GM12878 (cell line): ENCODE measurements around the gene GCDH. TPM values are rescaled to one million over a fixed set of nuclear protein-coding genes. Genes with fewer than 3 reads are reported as not detected.

Experiments used
- ATAC-seq: fragments of 200-7000 bp; cut with Tn5 transposase; 3 replicates; pipeline ENCODE4 v1.9.1; 2020; ENCODE audit warnings: mild to moderate bottlenecking, moderate library complexity
- BruUV-seq: library from RNA; stranded (reverse); fragments of 400-500 nt; replicated peaks from 2 replicates; lab custom pipeline; 2021; lab: Mats Ljungman, UMichigan
- CTCF ChIA-PET: fragments of 300-600 bp; sonication (Branson Sonifier 250); formaldehyde crosslinking; extraction: SDS; loops from one replicate; lab custom pipeline; 2021; ENCODE audit warnings: inconsistent platforms; lab: Yijun Ruan, JAX
- POLR2A ChIA-PET: fragments of 350-600 bp; formaldehyde crosslinking; extraction: SDS; loops from one replicate; lab custom pipeline; 2021; ENCODE audit warnings: inconsistent platforms; lab: Charles Lee
- RAD21 ChIA-PET: fragments of 300-600 bp; sonication (Branson Sonifier 250); formaldehyde crosslinking; loops from one replicate; lab custom pipeline; 2023; ENCODE audit warnings: antibody characterized with exemption; ENCODE audit not compliant: unreplicated experiment; lab: Charles Lee
- SMC1A ChIA-PET: fragments of 300-600 bp; sonication (Branson Sonifier 250); formaldehyde crosslinking; loops from one replicate; lab custom pipeline; 2023; ENCODE audit not compliant: unreplicated experiment, uncharacterized antibody; lab: Charles Lee
- DNase-seq: peaks from one replicate; pipeline ENCODE4 v3.0.0-alpha.2; 2011; ENCODE audit warnings: low read depth, low spot score
- FAIRE-seq: peaks from 3 replicates; lab custom pipeline; 2011; peaks lifted over from hg19 to GRCh38; lab: Jason Lieb, UNC
- H2AFZ ChIP-seq: 2 replicates; pipeline ENCODE4 v1.6.0; 2011; ENCODE audit warnings: low read depth, low read length, control low read depth; ENCODE audit not compliant: control insufficient read depth
- H3K27ac ChIP-seq: 2 replicates; pipeline ENCODE4 v1.5.1; 2011; ENCODE audit warnings: control low read depth; ENCODE audit not compliant: control insufficient read depth, insufficient read depth
- H3K27me3 ChIP-seq, 2 experiments: replicated peaks in 1 of 2; 2 replicates each; pipeline versions ENCODE4 v1.6.0 to v1.6.1; 2011; ENCODE audit warnings: low read length in 1 of 2; ENCODE audit not compliant: control insufficient read depth in 2 of 2, insufficient read depth in 2 of 2
- H3K36me3 ChIP-seq, 2 experiments: 2 replicates each; pipeline ENCODE4 v1.5.1; 2011; ENCODE audit warnings: low read length in 1 of 2; ENCODE audit not compliant: control insufficient read depth in 2 of 2, insufficient read depth in 2 of 2
- H3K4me1 ChIP-seq: 2 replicates; pipeline ENCODE4 v1.6.1; 2011; ENCODE audit warnings: mild to moderate bottlenecking, low read length, moderate library complexity, mixed read lengths; ENCODE audit not compliant: control insufficient read depth, insufficient read depth
- H3K4me2 ChIP-seq: 2 replicates; pipeline ENCODE4 v1.6.0; 2011; ENCODE audit warnings: control low read depth; ENCODE audit not compliant: control insufficient read depth, insufficient read depth
- H3K4me3 ChIP-seq: fragments of 200-600 bp; sonication (generic); 2 replicates; pipeline ENCODE4 v1.5.1; 2016
- H3K79me2 ChIP-seq: 2 replicates; pipeline ENCODE4 v1.6.0; 2011; ENCODE audit warnings: low read length; ENCODE audit not compliant: control insufficient read depth, insufficient read depth
- H3K9ac ChIP-seq: 2 replicates; pipeline ENCODE4 v1.8.0; 2011; ENCODE audit warnings: low read length, control low read depth, mixed read lengths; ENCODE audit not compliant: control insufficient read depth, insufficient read depth
- H3K9me3 ChIP-seq: replicated peaks from 3 replicates; pipeline ENCODE4 v1.5.1; 2011; ENCODE audit warnings: mild to moderate bottlenecking, low read length; ENCODE audit not compliant: control insufficient read depth, insufficient read depth
- H4K20me1 ChIP-seq: 2 replicates; pipeline ENCODE4 v1.6.0; 2011; ENCODE audit not compliant: control insufficient read depth, insufficient read depth
- FOS ChIP-seq: IDR thresholded peaks from 3 replicates; pipeline ENCODE4 v1.6.1; 2011; ENCODE audit warnings: borderline replicate concordance; ENCODE audit not compliant: insufficient read length; ENCODE audit errors: extremely low read depth
- GABPA ChIP-seq: IDR thresholded peaks from 2 replicates; pipeline ENCODE4 v1.6.1; 2014; ENCODE audit warnings: antibody characterized with exemption, low read depth, mild to moderate bottlenecking, inconsistent platforms
- IKZF1 ChIP-seq: fragments of 450-650 bp; conservative IDR thresholded peaks from 2 replicates; pipeline ENCODE4 v1.6.1; 2017; ENCODE audit warnings: antibody characterized with exemption, mild to moderate bottlenecking
- KAT2A ChIP-seq: conservative IDR thresholded peaks from 2 replicates; pipeline ENCODE4 v1.6.1; 2011; ENCODE audit warnings: low read depth, low read length; ENCODE audit not compliant: control insufficient read depth
- NR2C1 ChIP-seq: fragments of 450-650 bp; IDR thresholded peaks from 2 replicates; pipeline ENCODE4 v1.6.1; 2017; ENCODE audit warnings: antibody characterized with exemption, mild to moderate bottlenecking, moderate library complexity
- RAD21 ChIP-seq: IDR thresholded peaks from 2 replicates; pipeline ENCODE4 v1.6.1; 2011; ENCODE audit warnings: mild to moderate bottlenecking, low read depth, low read length, moderate library complexity; ENCODE audit not compliant: insufficient read depth
- SIX5 ChIP-seq: IDR thresholded peaks from 2 replicates; pipeline ENCODE4 v1.6.1; 2011; ENCODE audit warnings: mild to moderate bottlenecking, low read depth, low read length, moderate library complexity; ENCODE audit not compliant: severe bottlenecking
- SMAD1 ChIP-seq: fragments of 450-650 bp; IDR thresholded peaks from 2 replicates; pipeline ENCODE4 v1.6.1; 2018; ENCODE audit warnings: mild to moderate bottlenecking, low read depth; ENCODE audit not compliant: partially characterized antibody
- SMAD5 ChIP-seq: IDR thresholded peaks from 2 replicates; pipeline ENCODE4 v1.6.1; 2016; ENCODE audit warnings: antibody characterized with exemption, low read depth
- SMC3 ChIP-seq: IDR thresholded peaks from 2 replicates; pipeline ENCODE4 v1.6.1; 2011; ENCODE audit warnings: low read length, improper control_type of control experiment, borderline replicate concordance
- SUPT20H ChIP-seq: IDR thresholded peaks from 2 replicates; pipeline ENCODE4 v1.6.1; 2011; ENCODE audit warnings: low read depth, mild to moderate bottlenecking, low read length, moderate library complexity, borderline replicate concordance; ENCODE audit not compliant: control insufficient read depth
- TCF3 ChIP-seq: IDR thresholded peaks from 2 replicates; pipeline ENCODE4 v1.6.1; 2012; ENCODE audit warnings: low read depth, mild to moderate bottlenecking, low read length, borderline replicate concordance; ENCODE audit not compliant: insufficient read depth
- ZNF207 ChIP-seq: fragments of 450-650 bp; IDR thresholded peaks from 2 replicates; pipeline ENCODE4 v1.6.1; 2014; ENCODE audit warnings: antibody characterized with exemption, mild to moderate bottlenecking, borderline replicate concordance
- WGBS: methylation state at CpG from one replicate; pipeline ENCODE4 v1.1.6; 2016; ENCODE audit warnings: low lambda C conversion rate; ENCODE audit not compliant: insufficient replicate concordance, insufficient coverage; ENCODE audit errors: missing lambda C conversion rate; 5-methylcytosine and 5-hydroxymethylcytosine counted together
- in situ Hi-C: fragments of 300-500 bp; cut with MboI; formaldehyde crosslinking; loops from 9 replicates; pipeline ENCODE4 v1.14.3; 2018; ENCODE audit warnings: mixed read lengths
- intact Hi-C: fragments of 100-400 bp; cut with micrococcal nuclease; formaldehyde crosslinking; loops from one replicate; pipeline ENCODE4 v1.14.2; 2022; ENCODE audit not compliant: unreplicated experiment
- polyA plus RNA-seq, 11 experiments: library from polyadenylated mRNA; depleted of rRNA in 4 of 11; unstranded in 6 of 11; stranded (reverse) in 5 of 11; fragments of >200 nt; fragmentation: Nextera tagmentation in 4 of 11; fragmentation: Illumina TruSeq in 1 of 11; extraction: Ambion mirVana in 4 of 11; extraction: Trizol in 1 of 11; gene quantifications; 1 replicate in 1 of 11; 2 replicates in 10 of 11; pipeline versions ENCODE4 v1.2.1 to v1.2.3, GENCODE V29; 2011 to 2016; ENCODE audit warnings: inconsistent platforms in 2 of 11, missing spikeins in 2 of 11, low read depth in 1 of 11
- total RNA-seq, 4 experiments: library from RNA; depleted of rRNA in 3 of 4; stranded (reverse); fragments of >200 nt in 3 of 4; fragmentation: Illumina TruSeq in 1 of 4; extraction: Trizol in 1 of 4; gene quantifications; 2 replicates each; pipeline versions ENCODE4 v1.2.1 to v1.2.3, GENCODE V29; 2013 to 2021
- TF ChIP-seq, protein P1 (sequence below): fragments of 450-650 bp; IDR thresholded peaks from 2 replicates; pipeline ENCODE4 v1.6.1; 2017; ENCODE audit warnings: mild to moderate bottlenecking, moderate library complexity
- TF ChIP-seq, protein P2 (sequence below): fragments of 450-650 bp; IDR thresholded peaks from 2 replicates; pipeline ENCODE4 v1.6.1; 2018; ENCODE audit warnings: mild to moderate bottlenecking, low read depth, moderate library complexity; ENCODE audit not compliant: partially characterized antibody

The GCDH gene
- total and polyA plus RNA-seq, 10 of the 15 experiments (the other 5 are each of a cell fraction or from before 2014, with no cell fraction given): 4.2 to 69.4 (median 39.7) TPM

DNA sequence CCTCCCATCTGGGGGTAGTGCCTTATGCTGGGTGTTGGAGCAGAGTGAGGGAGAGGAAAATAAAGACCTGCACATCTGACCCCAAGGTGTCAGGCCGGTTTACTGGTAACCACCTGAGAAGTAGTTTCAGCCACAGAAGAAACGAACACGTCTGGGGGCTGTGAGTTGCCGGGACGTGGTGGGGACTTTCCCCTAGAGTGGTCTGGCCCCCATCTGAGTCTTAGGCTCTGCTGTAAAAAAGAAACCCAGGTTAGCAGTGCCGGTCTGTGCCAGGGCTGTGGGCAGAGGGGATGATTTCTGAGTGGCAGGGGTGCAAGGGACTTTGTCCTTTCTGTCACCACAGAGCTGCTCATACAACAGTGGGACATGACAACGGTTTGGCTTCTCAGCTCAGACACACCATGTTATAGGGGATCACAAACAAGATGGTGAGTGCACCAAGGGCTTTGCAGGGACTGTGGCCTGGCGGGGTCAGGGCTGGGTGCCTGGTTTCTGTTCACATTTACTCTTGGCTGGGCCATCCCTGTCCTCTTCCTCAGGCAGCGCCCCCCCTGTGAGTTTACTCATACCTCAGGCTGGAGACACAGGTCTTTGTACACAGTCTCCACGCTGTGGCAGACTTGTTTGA is 9.0 kb downstream of the GCDH start (continued):
- TF ChIP-seq, protein P1, sequence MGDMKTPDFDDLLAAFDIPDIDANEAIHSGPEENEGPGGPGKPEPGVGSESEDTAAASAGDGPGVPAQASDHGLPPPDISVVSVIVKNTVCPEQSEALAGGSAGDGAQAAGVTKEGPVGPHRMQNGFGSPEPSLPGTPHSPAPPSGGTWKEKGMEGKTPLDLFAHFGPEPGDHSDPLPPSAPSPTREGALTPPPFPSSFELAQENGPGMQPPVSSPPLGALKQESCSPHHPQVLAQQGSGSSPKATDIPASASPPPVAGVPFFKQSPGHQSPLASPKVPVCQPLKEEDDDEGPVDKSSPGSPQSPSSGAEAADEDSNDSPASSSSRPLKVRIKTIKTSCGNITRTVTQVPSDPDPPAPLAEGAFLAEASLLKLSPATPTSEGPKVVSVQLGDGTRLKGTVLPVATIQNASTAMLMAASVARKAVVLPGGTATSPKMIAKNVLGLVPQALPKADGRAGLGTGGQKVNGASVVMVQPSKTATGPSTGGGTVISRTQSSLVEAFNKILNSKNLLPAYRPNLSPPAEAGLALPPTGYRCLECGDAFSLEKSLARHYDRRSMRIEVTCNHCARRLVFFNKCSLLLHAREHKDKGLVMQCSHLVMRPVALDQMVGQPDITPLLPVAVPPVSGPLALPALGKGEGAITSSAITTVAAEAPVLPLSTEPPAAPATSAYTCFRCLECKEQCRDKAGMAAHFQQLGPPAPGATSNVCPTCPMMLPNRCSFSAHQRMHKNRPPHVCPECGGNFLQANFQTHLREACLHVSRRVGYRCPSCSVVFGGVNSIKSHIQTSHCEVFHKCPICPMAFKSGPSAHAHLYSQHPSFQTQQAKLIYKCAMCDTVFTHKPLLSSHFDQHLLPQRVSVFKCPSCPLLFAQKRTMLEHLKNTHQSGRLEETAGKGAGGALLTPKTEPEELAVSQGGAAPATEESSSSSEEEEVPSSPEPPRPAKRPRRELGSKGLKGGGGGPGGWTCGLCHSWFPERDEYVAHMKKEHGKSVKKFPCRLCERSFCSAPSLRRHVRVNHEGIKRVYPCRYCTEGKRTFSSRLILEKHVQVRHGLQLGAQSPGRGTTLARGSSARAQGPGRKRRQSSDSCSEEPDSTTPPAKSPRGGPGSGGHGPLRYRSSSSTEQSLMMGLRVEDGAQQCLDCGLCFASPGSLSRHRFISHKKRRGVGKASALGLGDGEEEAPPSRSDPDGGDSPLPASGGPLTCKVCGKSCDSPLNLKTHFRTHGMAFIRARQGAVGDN: peak; percentile 40; the same call in 1 of the 2 replicates
- no peak for TF ChIP-seq SMAD1

DNA sequence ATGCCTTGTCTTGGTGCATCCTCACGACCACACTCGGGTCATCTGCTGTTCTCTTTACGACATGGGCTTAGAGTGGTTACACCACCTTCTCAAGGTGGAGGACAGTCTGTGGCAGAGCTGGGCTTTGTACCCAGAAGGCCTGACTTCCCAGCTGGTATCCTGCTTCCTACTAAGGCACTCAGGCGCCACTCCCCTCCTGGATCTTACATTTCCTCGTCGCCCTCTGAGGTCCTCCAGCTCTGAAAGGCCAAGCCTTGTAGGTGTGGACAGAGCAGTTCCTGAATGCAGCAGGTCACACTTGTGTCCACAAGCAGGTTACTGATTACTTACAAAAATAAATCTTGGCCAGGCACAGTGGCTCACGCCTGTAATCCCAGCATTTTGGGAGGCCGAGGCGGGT is 16.2 kb downstream of the GCDH start:
- ChIA-PET RAD21 (interaction anchor here (1.2 kb wide), 1 partner anchor 12 kb away, joined by 3 read pairs; the partner anchor contains the start of gene SYCE2), CTCF (interaction anchor here (1.6 to 2.6 kb wide), 3 partner anchors 25 to 59 kb away, joined by 4 to 10 read pairs (median 9); partner anchors contain the start of gene DNASE2), POLR2A (interaction anchor here (0.5 to 0.6 kb wide), 2 partner anchors 16 to 91 kb away, joined by 3 to 4 read pairs; no protein-coding TSS in a partner anchor), SMC1A (interaction anchor here (1.0 kb wide), 2 partner anchors 9 to 17 kb away, joined by 3 read pairs; no protein-coding TSS in a partner anchor)
- in situ Hi-C loops: no loop called here
- Histone ChIP-seq H2AFZ (no peak overlapping the region), H3K4me3 (no peak overlapping the region), H3K36me3 (no peaks in the 10 kb centered on the region), H3K9ac (no peak overlapping the region), H3K4me1 (no peaks in the 10 kb centered on the region), H3K27ac (no peak overlapping the region), H4K20me1 (no peaks in the 10 kb centered on the region), H3K9me3 (no peaks in the 10 kb centered on the region), H3K27me3 (no peaks in the 10 kb centered on the region), H3K79me2 (no peaks in the 10 kb centered on the region), H3K4me2 (no peak overlapping the region)
- ATAC-seq: no peak
- BruUV-seq: no TSS peak
- intact Hi-C loops: no loop called here
- DNase-seq: no peak
- 67% methylated on average over 9 of the region's 9 CpGs for WGBS
- FAIRE-seq: no peak
- TF ChIP-seq FOS (no peak), SMAD5 (no peak), KAT2A (no peak), NR2C1 (no peak), SUPT20H (no peak), IKZF1 (no peak), GABPA (no peak), RAD21 (no peak), SMAD1 (no peak), ZNF207 (no peak), SIX5 (no peak), SMC3 (no peak), TCF3 (no peak)
- TF ChIP-seq, protein P2, sequence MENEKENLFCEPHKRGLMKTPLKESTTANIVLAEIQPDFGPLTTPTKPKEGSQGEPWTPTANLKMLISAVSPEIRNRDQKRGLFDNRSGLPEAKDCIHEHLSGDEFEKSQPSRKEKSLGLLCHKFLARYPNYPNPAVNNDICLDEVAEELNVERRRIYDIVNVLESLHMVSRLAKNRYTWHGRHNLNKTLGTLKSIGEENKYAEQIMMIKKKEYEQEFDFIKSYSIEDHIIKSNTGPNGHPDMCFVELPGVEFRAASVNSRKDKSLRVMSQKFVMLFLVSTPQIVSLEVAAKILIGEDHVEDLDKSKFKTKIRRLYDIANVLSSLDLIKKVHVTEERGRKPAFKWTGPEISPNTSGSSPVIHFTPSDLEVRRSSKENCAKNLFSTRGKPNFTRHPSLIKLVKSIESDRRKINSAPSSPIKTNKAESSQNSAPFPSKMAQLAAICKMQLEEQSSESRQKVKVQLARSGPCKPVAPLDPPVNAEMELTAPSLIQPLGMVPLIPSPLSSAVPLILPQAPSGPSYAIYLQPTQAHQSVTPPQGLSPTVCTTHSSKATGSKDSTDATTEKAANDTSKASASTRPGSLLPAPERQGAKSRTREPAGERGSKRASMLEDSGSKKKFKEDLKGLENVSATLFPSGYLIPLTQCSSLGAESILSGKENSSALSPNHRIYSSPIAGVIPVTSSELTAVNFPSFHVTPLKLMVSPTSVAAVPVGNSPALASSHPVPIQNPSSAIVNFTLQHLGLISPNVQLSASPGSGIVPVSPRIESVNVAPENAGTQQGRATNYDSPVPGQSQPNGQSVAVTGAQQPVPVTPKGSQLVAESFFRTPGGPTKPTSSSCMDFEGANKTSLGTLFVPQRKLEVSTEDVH: no peak
